Neutrophil (primary cell): ENCODE data around the gene AIP.
A peak's percentile ranks its signal among the peaks of the same experiment; 100 is the strongest.
"Not testable (repeated sequence)": the region's sequence is repeated elsewhere in the genome, so short reads cannot be mapped to it uniquely, and the experiment has no call there.

Experiments
- H3K27ac ChIP-seq: fragments of 200-600 bp; sonication (generic); 2 replicates; pipeline ENCODE4 v1.5.1; 2016; ENCODE audit warnings: mild to moderate bottlenecking, moderate library complexity
- H3K27me3 ChIP-seq: fragments of 200-600 bp; sonication (generic); 2 replicates; pipeline ENCODE4 v1.6.0; 2016; ENCODE audit warnings: mild to moderate bottlenecking
- H3K36me3 ChIP-seq: fragments of 200-600 bp; sonication (generic); 2 replicates; pipeline ENCODE4 v1.5.1; 2017
- H3K4me1 ChIP-seq, 2 experiments: fragments of 200-600 bp in 1 of 2; sonication (generic) in 1 of 2; 1 replicate in 1 of 2; 2 replicates in 1 of 2; pipeline versions ENCODE4 v1.5.1 to v1.6.1; 2013 to 2016; ENCODE audit warnings: low read depth in 1 of 2, low read length in 1 of 2, mild to moderate bottlenecking in 1 of 2, moderate library complexity in 1 of 2; ENCODE audit not compliant: control insufficient read depth in 1 of 2, insufficient read depth in 1 of 2
- H3K4me3 ChIP-seq, 2 experiments: fragments of 200-600 bp in 1 of 2; sonication (generic) in 1 of 2; 1 replicate in 1 of 2; 2 replicates in 1 of 2; pipeline ENCODE4 v1.5.1; 2013 to 2016; ENCODE audit warnings: low read depth in 1 of 2, low read length in 1 of 2, mild to moderate bottlenecking in 1 of 2, moderate library complexity in 1 of 2
- H3K9me3 ChIP-seq: fragments of 200-600 bp; sonication (generic); 2 replicates; pipeline ENCODE4 v1.5.1; 2016
- TF ChIP-seq, protein P1 (sequence below): fragments of 200-600 bp; sonication (generic); IDR thresholded peaks from 2 replicates; pipeline ENCODE4 v1.5.1; 2016; ENCODE audit warnings: antibody characterized with exemption

AIP gene

DNA sequence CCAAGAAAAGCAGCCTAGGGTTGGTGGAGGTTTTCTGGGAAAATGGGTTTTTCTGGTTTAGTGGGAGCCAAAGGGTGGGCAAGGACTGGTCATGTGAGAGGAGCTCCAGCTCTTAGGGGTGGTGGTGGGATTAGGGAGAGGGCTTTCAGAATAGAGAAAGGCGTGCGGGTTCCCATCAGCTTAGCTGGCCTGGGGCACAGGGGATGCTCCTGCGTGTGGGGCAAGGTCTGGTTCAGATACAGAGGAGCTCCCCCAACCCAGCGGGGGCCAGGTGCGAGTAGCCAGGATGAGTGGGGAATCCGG, 14.4 kb upstream of the AIP start:
- TF ChIP-seq, protein P1, sequence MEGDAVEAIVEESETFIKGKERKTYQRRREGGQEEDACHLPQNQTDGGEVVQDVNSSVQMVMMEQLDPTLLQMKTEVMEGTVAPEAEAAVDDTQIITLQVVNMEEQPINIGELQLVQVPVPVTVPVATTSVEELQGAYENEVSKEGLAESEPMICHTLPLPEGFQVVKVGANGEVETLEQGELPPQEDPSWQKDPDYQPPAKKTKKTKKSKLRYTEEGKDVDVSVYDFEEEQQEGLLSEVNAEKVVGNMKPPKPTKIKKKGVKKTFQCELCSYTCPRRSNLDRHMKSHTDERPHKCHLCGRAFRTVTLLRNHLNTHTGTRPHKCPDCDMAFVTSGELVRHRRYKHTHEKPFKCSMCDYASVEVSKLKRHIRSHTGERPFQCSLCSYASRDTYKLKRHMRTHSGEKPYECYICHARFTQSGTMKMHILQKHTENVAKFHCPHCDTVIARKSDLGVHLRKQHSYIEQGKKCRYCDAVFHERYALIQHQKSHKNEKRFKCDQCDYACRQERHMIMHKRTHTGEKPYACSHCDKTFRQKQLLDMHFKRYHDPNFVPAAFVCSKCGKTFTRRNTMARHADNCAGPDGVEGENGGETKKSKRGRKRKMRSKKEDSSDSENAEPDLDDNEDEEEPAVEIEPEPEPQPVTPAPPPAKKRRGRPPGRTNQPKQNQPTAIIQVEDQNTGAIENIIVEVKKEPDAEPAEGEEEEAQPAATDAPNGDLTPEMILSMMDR: no peak
- H3K27ac ChIP-seq: peak overlapping the region; percentile 73
- peaks cover 27 to 39% of the 10 kb centered on the region in 2 experiments for H3K4me1 ChIP-seq
- no peaks in the 10 kb centered on the region for H3K27me3 ChIP-seq
- no peaks in the 10 kb centered on the region for H3K9me3 ChIP-seq
- no peaks in the 10 kb centered on the region for H3K36me3 ChIP-seq
- peak overlapping the region; percentile 69 to 91 for H3K4me3 ChIP-seq

- Histone ChIP-seq H3K27me3 (no peaks in the 10 kb centered on the region), H3K9me3 (no peaks in the 10 kb centered on the region), H3K4me3 (peak within 1 kb of the TSS; percentile 69 to 91), H3K27ac (peak within 1 kb of the TSS; percentile 73), H3K4me1 (peaks cover 25 to 37% of the 10 kb centered on the region in 2 experiments), H3K36me3 (no peaks in the 10 kb centered on the region)
- TF ChIP-seq, protein P1: peak; percentile 68
These were observed 13.9 kb upstream of the AIP start, which contains the start of gene TMEM134 for GRCh38 chr11:67468759-67469507. TSS of gene TMEM134 (minus strand) at chr11:67469251. CDS start at chr11:67469192, 59 bp downstream.

GRCh38 chr11:67469508-67469811, 13.4 kb upstream of the AIP start:
- no peaks in the 10 kb centered on the region for H3K36me3 ChIP-seq
- H3K9me3 ChIP-seq: no peaks in the 10 kb centered on the region
- H3K4me1 ChIP-seq: peaks cover 19 to 31% of the 10 kb centered on the region in 2 experiments
- H3K4me3 ChIP-seq: peak overlapping the region; percentile 69 to 91
- TF ChIP-seq, protein P1: no peak
- no peaks in the 10 kb centered on the region for H3K27me3 ChIP-seq
- H3K27ac ChIP-seq: peak overlapping the region; percentile 73

DNA sequence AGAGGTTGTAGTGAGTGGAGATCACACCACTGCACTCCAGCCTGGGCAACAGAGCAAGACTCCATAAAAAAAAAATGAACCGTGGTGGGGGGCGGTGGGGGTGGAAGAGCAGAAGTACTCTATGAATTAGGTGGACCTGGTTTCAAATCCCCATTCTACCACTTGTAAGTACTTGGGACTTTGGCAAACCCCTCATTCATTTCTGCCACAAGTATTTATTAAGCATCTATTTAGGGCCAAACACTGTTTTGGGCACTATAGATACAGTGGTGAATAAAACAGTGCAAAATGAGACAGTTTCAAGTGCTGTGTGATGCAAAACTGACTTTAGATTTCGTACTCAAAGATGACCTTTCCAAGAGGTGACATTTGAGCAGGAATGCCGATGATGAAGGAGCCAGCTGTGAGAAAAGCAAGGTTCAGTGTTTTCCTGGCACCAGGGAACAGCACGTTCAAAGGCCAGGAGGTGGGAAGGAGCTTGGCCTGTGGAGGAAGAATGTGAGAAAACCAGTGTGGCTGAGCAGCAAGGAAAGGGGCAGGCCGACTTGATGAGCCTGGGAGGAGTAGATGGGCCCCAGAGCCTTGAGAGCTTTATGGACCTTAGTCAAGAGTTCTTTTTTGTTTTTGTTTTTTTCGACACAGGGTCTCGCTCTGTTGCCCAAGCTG, 12.4 kb upstream of the AIP start:
- Histone ChIP-seq H3K4me1 (peaks cover 14 to 21% of the 10 kb centered on the region in 2 experiments), H3K4me3 (no peak overlapping the region), H3K27ac (no peak overlapping the region), H3K27me3 (no peaks in the 10 kb centered on the region), H3K9me3 (no peaks in the 10 kb centered on the region), H3K36me3 (no peaks in the 10 kb centered on the region)
- TF ChIP-seq, protein P1: no peak

DNA sequence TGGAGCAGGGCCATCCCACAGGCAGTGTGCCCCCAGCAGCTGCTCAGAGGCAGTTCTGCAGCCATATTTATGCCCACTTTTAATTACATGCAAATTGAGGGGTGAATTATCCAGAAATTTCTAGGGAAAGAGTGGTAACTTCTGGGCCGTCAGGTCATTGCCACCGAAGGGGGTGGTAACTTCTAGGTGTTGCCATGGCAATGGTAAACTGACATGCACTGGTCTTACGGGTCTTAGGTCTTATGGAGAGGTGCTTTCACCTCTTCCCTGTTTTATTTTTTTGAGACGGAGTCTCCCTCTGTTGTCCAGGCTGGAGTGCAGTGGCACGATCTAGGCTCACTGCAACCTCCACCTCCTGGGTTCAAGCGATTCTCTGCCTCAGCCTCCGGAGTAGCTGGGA, 9.9 kb upstream of the AIP start:
- Histone ChIP-seq H3K9me3 (no peaks in the 10 kb centered on the region), H3K27ac (no peak overlapping the region), H3K4me3 (no peak overlapping the region), H3K4me1 (peaks cover 13 to 17% of the 10 kb centered on the region in 2 experiments), H3K27me3 (peaks cover 2% of the 10 kb centered on the region), H3K36me3 (no peaks in the 10 kb centered on the region)
- TF ChIP-seq, protein P1: no peak

DNA sequence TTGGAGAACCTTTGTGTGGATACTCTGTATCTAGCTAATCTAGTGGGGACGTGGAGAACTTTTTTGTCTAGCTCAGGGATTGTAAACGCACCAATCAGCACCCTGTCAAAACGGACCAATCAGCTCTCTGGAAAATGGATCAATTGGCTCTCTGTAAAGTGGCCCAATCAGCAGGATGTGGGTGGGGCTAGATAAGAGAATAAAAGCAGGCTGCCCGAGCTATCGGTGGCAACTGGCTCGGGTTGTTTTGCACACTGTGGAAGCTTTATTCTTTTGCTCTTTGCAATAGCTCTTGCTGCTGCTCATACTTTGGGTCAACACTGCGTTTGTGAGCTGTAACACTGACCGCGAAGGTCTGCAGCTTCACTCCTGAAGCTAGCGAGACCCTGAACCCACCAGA, 6.1 kb upstream of the AIP start:
- not testable (repeated sequence) for H3K27ac ChIP-seq, H3K27me3 ChIP-seq, H3K9me3 ChIP-seq

DNA sequence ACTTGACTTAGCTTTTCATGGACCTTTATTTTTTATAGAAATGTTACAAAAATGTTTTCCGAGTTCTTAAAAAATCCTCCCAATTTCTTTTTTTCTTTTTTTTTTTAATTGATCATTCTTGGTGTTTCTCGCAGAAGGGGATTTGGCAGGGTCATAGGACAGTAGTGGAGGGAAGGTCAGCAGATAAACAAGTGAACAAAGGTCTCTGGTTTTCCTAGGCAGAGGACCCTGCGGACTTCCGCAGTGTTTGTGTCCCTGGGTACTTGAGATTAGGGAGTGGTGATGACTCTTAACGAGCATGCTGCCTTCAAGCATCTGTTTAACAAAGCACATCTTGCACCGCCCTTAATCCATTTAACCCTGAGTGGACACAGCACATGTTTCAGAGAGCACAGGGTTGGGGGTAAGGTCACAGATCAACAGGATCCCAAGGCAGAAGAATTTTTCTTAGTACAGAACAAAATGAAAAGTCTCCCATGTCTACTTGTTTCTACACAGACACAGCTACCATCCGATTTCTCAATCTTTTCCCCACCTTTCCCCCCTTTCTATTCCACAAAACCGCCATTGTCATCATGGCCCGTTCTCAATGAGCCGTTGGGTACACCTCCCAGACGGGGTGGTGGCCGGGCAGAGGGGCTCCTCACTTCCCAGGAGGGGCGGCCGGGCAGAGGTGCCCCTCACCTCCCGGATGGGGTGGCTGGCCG, 5.3 kb upstream of the AIP start:
- not testable (repeated sequence) for H3K36me3 ChIP-seq, H3K27ac ChIP-seq, H3K4me1 ChIP-seq, H3K27me3 ChIP-seq, H3K9me3 ChIP-seq, H3K4me3 ChIP-seq

More for the DNA sequence above, 6.1 kb upstream of the AIP start:
- H3K4me1 ChIP-seq, H3K36me3 ChIP-seq, H3K4me3 ChIP-seq: not testable (repeated sequence)
